HG02970 (cell line): ENCODE data around the gene VCY1B.
"Not testable (repeated sequence)": the region's sequence is repeated elsewhere in the genome, so short reads cannot be mapped to it uniquely, and the experiment has no call there.

Experiments
- ATAC-seq: cut with Tn5 transposase; IDR thresholded peaks from one replicate; pipeline ENCODE4 v1.9.1; 2021; ENCODE audit warnings: mild to moderate bottlenecking, moderate library complexity, moderate number of reproducible peaks; ENCODE audit not compliant: unreplicated experiment, low FRiP score

Gene VCY1B

DNA sequence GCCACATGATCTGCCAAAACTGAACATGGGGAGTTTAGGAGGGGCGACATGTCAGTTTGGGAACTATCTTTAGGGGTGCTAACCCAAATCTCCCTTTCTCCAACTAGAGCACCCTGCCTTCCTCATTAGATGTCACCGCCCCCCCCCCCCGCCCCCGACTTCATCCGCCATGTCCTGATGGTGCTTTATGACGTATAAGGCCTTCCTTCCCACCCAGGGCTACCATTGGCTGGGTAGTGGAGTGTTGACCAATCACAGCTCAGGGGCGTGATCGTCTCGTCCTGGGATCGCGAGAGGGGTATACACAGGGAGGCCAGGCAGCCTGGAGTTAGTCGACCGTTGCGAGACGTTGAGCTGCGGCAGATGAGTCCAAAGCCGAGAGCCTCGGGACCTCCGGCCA, at the start of gene VCY1B:
Gene VCY1B, plus strand, starts transcription at position 301 of the 400 bp plus-strand sequence. Its CDS starts 63 bp downstream, at position 364.
- ATAC-seq, result not testable (repeated sequence)

DNA sequence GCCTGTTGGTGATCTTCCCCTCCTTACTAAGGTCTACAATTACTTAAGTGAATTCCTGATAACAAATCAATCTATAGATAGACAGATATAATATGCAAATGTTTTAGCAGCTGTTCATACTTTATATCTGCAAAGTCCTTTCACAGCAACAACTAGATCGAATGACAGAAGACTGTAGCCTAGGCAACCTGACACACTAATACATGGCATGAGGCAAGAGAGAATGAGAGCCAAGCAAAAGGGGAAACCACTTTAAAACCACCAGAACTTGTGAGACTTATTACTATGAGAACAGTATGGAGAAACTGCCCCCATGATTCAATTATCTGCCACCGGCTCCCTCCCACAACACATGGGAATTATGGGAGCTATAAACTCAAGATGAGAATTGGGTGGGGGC, 44.1 kb upstream of the VCY1B start:
- not testable (repeated sequence) for ATAC-seq

DNA sequence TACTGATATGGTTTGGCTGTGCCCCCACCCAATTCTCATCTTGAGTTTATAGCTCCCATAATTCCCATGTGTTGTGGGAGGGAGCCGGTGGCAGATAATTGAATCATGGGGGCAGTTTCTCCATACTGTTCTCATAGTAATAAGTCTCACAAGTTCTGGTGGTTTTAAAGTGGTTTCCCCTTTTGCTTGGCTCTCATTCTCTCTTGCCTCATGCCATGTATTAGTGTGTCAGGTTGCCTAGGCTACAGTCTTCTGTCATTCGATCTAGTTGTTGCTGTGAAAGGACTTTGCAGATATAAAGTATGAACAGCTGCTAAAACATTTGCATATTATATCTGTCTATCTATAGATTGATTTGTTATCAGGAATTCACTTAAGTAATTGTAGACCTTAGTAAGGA, 25.6 kb upstream of the VCY1B start:
- not testable (repeated sequence) for ATAC-seq

DNA sequence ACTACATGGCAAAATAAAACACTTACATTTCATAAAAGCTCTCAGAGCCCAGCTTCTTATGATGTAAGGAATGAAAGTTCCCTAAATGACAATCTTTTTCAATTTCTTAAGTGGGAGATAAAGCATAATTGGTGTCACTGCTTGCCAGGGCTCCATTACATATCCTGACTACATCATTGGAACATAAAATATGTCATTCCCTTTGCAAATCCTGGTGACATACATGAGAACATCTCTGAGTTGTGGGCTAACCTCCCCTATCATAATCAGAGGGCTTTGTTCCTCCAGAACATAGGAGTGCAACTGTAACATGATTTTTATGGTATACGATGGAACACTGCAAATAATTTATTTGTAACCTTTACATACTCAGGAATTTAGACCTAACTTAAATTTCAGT, 29.9 kb downstream of the VCY1B start:
- no peak for ATAC-seq
